Non-pigmented ciliary epithelial cell (primary cell): Measurements from ENCODE around the gene CELSR1.

Source experiments
- DNase-seq: peaks from one replicate; pipeline ENCODE4 v3.0.0-alpha.2; 2010; ENCODE audit warnings: low read depth

Gene CELSR1

DNA sequence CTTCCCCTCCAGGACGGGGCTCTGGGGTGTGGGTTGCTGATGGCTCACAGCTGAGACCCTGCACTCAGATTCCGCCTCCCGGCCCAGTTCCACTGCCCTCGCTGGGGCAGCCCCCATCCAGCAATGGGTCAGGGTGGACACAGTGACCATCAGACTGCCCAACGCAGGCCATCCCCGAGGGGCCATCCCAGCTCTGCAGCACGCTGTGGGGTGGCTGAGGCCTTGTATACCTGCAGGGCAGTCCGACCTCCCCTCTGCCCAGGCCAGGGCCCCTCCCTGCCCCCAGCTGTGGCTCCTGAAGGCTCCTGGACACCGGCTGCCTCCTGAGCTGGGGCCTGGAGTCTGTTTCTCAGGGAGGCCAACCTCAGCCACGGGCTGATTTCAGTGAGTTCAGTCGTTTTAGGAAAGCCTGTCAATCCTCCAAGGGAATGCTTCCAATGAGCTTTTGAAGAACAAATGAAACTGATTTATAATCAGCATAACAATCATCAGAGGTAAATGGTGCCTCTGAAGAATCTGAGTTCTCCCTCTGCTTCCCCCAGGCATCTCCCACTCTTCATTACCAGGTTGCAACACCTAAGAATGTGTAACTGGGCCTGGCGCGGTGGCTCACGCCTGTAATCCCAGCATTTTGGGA is 95.1 kb downstream of the CELSR1 start:
- DNase-seq: no peak

DNA sequence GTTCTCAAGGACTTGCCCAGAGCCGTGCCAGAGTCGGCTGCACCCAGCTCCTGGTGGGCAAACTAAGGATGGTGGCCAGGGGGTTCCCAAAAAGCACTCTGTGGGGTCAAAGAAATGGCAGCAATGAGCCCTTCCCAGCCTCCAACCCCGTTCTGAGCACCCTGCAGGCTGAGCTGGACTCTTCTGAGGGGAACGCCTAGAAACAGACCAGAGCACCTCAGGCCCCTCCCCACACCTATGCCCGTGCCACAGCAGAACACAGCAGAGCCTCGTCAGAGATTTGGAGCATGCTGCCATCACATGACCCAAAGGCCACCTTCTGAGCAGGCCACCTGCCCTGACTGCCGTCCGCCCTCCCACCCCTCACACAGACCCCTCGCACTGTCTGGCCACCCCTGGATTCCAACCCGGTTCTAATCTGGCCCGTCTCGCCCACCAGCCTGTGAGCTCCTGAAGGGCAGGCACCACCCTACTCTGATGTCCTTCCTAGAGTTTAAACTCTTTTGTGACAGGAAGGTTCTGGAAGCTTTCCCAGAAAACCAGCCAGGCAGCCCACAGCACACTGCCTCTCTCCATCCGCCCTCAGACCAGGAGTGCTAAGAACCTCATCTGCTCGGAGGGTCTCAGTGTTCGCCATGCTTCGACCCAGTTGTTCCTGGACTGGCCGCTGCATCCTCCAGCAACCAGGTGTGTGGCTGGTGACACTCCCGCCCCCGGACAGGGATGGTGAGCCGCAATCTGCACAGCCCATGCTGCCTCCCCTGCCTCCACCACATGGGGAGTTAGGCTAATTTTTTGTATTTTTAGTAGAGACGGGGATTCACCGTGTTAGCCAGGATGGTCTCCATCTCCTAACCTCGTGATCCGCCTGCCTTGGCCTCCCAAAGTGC is 97.6 kb downstream of the CELSR1 start:
- no peak for DNase-seq

DNA sequence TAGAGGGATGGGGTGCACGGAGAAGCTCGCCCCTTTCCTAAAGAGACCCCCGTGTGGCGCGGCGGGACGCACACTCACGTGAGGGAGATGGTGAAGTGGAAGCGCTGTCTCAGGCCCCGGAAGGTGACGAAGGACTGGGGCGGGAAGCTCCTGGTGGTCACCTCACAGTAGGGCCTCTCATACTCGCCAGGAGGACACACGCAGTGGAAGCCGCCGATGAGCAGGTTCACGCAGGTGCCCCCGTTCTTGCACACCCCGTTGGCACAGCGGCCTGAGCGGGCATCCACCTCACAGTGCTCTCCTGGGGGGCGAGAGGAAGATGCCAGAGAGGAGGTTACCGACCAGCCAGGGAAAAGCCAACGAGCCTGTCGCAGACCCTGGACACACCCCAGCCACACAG is 98.3 kb downstream of the CELSR1 start:
- no peak for DNase-seq

DNA sequence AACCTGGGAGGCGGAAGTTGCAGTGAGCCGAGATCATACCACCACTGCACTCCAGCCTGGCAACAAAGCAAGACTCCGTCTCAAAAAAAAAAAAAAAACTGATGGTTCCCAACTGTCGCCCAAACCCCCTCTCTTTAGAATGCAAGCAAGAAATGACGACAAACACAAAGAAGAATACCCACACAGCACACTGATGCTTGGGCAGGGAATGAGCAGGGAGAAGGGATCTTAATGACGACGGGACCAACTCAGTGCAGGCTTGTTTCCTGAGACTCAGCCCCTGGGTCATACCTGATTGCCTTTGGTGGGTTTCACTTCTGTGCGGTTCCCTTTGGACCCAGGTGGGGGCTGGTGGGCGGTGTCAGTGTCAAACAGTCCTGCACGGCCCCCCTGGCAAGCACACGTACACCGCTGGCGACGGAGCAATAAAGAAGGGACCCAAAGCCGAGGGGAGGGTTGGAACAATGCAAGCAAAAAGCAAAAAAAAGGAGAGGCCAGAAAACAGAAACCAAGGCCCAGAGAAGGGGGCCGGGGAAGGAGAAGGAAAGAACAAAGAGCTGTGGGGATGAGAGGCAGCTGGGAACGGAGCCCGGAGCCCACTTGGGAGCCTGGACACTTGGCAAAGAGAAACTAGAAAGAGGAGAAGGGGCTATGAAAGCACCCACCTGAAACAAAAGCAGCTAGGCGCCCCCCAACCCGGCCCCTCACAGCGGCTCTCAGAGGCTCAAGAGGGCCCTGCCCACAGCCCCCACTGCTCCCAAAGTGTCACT is 99.6 kb downstream of the CELSR1 start:
- no peak for DNase-seq

DNA sequence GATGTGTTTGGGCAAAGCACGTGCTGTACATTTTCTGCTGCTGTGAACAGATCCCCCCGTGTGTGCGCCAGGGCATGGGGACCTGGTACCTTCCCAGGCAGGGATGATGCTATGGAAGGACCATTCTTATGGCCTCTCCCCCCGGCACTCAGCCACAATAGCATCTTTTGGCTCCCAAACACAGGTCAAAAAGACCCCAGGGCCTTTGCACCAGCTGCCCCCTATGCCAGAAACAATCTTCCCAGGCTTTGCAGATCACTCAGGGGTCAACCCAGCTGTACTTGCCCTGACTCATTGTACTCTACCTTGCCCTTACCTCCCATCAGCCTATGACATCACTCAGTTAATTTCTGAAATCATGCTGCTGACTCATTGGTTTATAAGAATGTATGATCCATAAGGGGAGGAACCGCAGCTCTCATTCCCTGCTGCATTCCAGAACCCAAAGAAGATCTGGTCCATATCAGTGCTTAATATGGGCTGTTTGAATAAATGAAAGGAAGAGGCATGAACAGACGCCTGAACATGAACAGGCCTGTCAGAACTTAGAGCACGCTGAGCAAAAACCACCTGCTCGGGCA is 100.7 kb downstream of the CELSR1 start:
- DNase-seq: peak; percentile 67

DNA sequence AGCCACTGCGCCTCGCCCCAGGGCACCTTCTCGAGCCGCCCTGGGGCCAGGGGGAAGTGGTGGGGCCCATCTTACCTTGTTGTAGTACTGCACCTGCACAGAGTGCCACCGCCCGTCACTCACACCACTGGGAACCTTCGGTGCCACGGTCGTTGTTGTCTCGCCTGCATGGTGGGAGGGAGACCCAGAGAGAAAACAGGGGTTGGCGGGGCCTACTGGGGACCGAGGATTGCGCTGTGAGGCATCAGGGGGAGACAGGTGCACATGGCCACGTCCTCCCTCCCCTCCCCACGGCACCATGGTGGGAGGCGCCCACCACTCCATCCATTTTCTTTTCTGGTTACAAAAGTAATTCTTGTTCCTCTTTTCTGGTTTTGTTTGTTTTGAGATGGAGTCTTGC is 104.1 kb downstream of the CELSR1 start:
- no peak for DNase-seq

DNA sequence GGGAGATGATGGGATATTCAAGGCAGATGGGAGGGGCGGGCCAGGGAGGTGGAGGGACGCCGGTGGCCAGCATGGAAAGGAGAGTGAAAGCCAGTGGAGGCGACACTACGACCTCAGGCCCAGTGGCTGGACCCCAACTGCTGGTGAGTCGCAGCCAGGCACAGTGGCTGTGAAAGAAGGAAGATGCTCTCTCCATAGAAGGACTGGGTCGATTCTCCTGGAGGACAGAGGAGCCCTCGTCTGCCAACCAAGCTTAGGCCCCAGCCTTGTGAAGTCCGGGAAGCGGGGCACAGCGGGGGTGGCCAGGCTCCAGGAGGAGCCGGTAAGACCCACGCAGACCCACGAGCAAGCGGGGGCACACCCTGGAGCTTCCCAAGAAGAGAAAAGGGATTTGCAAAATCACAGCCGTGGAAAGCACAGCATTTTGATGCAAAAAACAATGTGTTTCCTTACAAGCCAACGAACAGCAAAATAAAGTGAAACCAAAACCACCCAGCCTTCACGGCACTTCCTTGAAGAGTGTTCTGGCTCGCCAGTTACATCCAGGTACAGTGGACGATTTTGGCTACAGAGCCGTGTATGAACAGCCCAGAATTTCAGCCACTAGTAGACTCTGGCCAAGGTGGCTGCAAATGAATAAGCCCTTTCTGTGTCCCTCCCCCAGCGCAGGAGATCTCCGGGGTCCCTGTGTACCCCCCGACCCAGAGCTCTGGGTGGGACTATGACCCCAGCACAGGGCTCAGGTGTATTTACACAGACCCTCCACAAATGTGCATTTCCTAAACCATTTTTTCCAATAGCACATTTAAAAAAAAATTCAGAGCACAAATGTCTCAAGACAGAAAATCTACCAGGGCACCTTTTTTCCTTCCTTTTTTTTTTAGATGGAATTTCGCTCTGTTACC is 105.0 kb downstream of the CELSR1 start:
- no peak for DNase-seq

DNA sequence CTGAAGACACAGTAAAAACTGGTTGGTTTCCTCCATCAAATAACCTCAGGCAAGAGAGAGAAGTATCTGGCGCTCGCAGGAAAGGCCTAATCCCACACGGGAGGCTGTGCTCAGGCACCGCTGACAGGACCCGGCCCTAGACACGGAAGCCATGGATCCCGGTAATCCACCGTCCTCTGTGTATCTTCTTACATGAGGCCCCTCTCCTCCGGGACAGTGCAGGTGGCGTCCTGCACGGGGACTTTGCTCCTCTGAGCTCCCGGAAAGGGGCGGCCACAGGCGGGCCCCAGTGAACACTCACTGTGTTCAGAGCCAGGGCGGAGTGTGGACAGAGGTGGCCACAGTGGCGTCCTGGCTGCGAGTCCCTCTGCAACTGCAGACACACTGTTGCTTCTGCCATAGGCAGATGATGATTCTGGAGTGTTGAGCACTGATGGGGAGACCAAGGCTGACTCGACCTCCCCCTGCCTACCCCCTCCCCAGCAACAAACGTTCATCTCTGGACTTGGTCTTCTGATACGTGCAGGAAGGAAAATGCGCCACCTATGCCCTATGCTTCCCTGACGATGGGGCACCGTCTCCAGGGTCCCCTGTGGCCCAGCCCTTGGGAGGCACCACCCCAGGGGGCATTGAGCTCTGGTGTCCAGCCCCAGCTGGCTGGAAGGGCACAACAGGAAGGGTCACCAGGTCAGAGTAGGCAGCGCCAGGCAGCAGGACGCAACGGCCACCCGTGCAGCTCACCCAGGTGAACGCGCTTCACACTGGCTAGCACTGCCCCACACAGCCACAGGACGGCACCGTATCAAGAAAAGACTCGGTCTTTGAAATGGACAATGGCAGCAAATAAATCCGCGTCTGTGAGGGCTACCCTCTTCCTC is 106.2 kb downstream of the CELSR1 start:
- no peak for DNase-seq

DNA sequence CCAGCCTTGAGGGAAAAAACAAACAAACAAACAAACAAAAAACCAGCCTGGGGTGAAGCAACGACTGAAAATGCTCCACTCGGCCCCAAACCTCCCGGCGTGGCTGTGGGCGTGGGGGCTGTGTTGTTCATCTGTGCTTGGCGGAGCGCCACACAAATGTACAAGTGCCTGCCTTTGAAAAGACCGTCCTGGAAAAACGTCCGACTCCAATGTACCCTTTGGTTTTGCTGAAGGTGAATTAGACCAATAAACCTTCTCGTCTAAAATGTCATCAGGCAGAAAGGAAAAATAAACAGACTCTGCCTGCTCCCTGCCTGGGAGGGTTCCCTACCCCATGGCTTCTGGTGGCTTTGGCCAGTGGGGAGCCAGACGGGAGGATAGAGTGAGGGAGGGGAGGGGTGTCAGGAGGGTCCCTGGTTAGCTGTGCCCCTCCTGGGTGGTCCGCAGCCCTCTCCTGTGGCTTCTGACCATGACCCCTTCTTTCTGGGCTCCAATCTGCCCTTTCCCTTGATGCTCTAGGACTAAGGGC is 108.0 kb downstream of the CELSR1 start:
- no peak for DNase-seq

DNA sequence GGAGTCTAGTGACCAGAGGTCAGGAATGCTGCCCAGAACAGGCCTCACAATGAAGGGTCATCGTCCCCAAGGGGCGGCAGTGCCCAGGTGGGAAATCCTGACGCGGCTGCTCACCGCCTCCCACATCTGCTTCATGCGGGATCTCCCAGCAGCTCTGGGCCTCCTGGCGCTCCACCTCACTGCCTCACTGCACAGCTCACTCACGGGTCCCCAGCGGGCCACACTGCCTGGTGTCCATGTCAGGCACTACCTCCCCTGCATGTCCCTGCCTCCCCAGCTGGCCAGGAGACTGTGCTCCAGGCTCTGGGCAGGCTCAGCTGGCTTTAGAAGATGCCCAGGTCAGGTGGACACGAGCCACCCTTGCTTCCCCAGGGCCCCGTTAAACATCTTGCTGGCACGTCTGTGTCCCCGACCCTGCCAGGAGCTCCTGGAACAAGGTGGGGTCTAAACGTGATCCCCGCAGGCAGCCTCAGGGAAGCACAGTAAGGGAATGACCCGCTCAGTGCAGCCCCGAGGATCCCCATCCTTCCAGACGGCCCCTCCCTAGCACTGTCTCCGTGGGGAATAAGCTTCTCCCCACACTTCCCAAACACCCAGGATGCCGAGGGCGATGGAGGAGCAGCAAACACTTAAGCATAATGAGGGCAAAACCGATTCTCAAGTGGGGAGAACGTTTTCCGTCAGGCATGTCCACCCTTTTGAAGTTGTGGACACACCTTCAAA is 108.7 kb downstream of the CELSR1 start:
- no peak for DNase-seq

DNA sequence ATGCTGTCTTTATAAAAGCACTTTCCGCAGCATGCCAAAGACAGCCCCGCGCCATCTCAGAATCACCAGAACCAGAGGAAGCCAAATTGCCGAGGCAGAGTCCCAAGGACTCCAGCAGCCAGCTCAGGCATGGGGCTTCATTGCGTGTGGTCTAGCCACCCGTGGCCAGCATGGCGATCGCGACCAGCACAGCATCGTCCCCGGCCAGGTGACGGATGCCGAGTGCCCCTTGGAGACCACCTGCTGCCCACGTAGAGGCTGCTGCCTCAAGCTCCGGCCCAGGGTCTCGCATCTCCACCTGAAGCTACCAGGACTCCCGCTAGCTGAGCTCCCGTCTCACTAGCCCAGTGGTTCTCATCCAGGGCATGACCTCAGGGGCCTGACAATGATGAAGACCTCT is 109.2 kb downstream of the CELSR1 start:
- DNase-seq: no peak

DNA sequence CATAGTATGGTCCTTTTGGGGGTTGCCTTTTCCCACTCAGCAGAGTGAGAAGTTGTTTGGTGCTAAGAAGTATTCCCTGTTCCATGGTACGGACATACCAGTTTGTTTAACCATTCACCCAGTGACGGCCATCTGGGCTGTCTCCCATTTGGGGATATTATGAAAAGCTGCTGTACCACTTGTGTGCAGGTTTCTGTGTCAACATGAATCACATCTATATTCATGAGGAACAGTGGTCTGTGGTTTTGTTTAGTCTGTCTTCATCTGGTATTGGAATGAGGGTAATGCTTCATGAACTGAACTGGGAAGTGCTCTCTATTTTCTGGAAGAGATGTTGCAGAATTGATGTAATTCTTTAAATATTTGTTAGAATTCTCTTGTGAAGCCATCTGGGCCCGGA is 112.4 kb downstream of the CELSR1 start:
- DNase-seq: peak; percentile 88

DNA sequence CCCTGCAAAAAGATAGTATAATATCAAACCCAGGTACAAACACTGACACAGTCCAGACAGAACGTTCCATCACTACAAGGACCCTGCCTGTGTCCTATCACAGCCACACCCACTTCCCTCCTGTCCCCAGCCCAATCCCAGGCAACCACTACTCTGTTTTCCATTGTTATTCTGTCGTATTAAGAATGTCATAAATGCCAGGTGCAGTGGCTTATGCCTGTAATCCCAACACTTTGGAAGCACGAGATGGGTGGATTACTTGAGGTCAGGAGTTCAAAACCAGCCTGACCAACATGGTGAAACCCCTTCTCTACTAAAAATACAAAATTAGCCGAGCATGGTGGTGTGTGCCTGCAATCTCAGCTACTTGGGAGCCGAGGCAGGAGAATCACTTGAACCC is 112.9 kb downstream of the CELSR1 start:
- DNase-seq: no peak

DNA sequence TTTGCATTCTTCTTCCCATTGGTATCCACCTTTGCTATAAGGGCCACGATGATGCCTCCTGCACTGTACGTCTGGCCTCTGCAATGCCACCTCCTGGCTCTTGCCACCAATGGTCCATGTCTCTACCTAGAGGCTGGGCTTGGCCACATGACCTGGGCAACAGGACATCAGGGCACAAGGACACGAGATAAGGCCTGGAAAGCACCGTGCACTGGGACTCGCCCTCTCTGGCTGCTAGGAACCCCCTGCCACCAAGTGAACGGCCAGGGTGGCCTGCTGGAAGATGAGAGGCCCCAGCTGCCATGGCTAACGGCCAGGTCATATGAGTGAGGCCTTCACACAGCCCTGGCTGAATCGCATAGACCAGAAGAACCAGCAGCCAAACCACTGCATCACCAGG is 114.5 kb downstream of the CELSR1 start:
- DNase-seq: no peak

DNA sequence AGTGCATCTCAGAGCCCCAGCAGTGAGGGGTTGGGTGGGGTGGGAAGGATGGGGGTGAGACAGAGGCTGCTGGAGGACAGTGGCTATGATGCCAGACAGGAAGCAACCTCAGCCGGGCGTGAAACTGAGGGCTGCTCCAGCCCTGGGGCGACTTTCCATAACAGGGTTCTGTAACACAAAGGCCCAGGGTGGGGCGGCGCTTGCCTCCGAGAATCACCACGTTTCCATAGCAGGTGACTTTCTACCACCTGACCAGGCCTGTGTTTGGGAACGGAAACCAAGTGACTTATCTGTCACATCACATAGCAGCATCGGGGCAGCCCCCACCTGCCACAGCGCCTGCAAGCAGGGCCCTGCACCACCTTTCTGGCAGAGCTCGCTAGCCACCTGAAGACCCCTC is 116.2 kb downstream of the CELSR1 start:
- no peak for DNase-seq

DNA sequence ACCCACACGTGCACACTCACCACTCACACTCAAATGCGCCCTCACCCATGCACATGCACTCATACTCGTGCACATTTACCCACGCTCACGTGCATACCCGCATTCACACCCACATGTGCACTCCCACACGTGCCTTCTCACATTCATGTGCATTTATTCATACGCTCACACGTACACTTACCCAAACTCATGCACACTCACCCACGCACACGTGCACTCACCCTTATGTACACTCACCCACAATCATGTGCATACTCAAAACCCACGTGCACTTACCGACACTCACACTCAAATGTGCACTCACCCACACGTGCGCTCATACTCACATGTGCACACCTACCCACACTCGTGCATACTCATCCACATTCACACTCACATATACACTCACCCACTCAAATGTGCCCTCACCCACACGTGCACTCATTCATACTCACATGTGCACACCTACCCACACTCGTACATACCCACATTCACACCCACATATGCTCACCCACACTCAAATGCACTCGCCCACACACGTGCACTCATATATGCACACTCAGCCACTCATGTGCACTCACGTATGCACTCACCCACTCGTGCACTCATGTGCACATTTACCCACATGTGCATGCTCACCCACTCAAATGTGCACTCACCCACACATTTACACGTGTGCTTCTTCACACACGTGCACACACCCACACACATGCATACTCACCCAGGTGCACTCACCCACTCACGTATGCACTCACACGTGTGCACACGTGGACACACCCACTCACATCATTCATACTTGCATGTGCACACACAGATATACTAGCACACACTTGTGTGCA is 117.5 kb downstream of the CELSR1 start:
- no peak for DNase-seq

DNA sequence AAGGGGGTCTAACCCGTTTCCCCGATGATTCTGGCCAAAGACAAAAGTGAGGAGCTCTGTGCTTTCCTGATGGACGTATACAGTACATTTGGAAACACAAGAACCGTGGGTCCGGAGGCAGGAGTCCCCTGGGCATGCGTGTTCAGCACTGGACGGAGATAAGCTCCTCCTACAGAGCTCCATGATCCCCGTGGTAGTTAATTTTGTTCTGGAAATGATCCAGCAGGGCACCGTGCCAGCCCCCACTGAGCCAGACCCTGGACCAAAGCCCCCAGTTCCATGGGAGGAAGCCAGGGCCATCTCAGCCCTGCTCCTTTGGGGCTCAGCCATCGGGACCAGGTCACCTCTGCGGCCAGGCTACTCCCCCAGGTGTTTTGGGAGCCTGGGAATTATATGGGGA is 118.6 kb downstream of the CELSR1 start:
- DNase-seq: no peak

DNA sequence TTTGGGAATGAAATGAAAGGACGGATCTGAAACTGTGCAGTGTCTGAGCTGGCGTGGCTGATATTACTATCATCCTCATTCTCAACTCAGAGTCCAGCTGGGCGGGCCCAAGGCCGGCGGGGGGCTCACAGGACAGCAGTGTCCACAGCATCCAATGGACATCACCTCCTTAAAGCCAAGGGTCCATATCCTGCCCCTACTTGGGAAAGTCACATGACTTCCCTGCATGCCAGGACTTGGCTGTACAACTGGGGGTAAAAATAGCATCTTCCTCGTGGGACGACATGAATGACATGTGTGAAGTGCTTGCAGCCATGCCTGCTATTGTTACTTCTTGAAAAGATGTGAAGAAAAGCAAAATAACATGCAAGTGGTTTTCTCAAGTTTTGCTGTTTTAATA is 119.7 kb downstream of the CELSR1 start:
- DNase-seq: no peak
